ENCODE measurements around the gene PREX1. TPM values are rescaled to one million over a fixed set of nuclear protein-coding genes. Genes with fewer than 3 reads are reported as not detected.

Gene PREX1
- total RNA-seq, 1 experiment from 2014 or later = 11.1 TPM

GRCh38 chr20:48795732-48796131 is 32.1 kb downstream of the PREX1 start:
- DNase-seq (ENCODE audit: low read depth) = no peak

- no peak for DNase-seq (ENCODE audit: low read depth)
Observed at GRCh38 chr20:48794816-48795457, 32.9 kb downstream of the PREX1 start.

GRCh38 chr20:48794360-48794759 is 33.4 kb downstream of the PREX1 start:
- no peak for DNase-seq (ENCODE audit: low read depth)

- DNase-seq (ENCODE audit: low read depth) = no peak
Observed at GRCh38 chr20:48793776-48794175, 34.0 kb downstream of the PREX1 start.

- DNase-seq (ENCODE audit: low read depth) = no peak
Observed at GRCh38 chr20:48791666-48792071, 36.1 kb downstream of the PREX1 start.

GRCh38 chr20:48791014-48791413 is 36.8 kb downstream of the PREX1 start:
- no peak for DNase-seq (ENCODE audit: low read depth)

GRCh38 chr20:48790473-48791003 is 37.3 kb downstream of the PREX1 start:
- no peak for DNase-seq (ENCODE audit: low read depth)

- no peak for DNase-seq (ENCODE audit: low read depth)
Observed at GRCh38 chr20:48789781-48790472, 37.9 kb downstream of the PREX1 start.

GRCh38 chr20:48789185-48789668 is 38.6 kb downstream of the PREX1 start:
- DNase-seq (ENCODE audit: low read depth) = no peak

GRCh38 chr20:48788486-48789072 is 39.2 kb downstream of the PREX1 start:
- no peak for DNase-seq (ENCODE audit: low read depth)

GRCh38 chr20:48787861-48788375 is 39.9 kb downstream of the PREX1 start:
- DNase-seq (ENCODE audit: low read depth) = peak; percentile 48

GRCh38 chr20:48786951-48787705 is 40.7 kb downstream of the PREX1 start:
- no peak for DNase-seq (ENCODE audit: low read depth)

GRCh38 chr20:48785801-48786200 is 42.0 kb downstream of the PREX1 start:
- DNase-seq (ENCODE audit: low read depth) = no peak

- DNase-seq (ENCODE audit: low read depth) = no peak
Observed at GRCh38 chr20:48785256-48785655, 42.5 kb downstream of the PREX1 start.

GRCh38 chr20:48784273-48784641 is 43.5 kb downstream of the PREX1 start:
- DNase-seq (ENCODE audit: low read depth) = no peak

GRCh38 chr20:48783533-48784272 is 44.1 kb downstream of the PREX1 start:
- DNase-seq (ENCODE audit: low read depth) = no peak

- DNase-seq (ENCODE audit: low read depth) = no peak
Observed at GRCh38 chr20:48782901-48783308, 44.9 kb downstream of the PREX1 start.

GRCh38 chr20:48782053-48782452 is 45.7 kb downstream of the PREX1 start:
- no peak for DNase-seq (ENCODE audit: low read depth)

GRCh38 chr20:48781634-48782033 is 46.2 kb downstream of the PREX1 start:
- no peak for DNase-seq (ENCODE audit: low read depth)

GRCh38 chr20:48779435-48779834 is 48.4 kb downstream of the PREX1 start:
- no peak for DNase-seq (ENCODE audit: low read depth)

- DNase-seq (ENCODE audit: low read depth) = no peak
Observed at GRCh38 chr20:48777821-48778220, 50.0 kb downstream of the PREX1 start.
